Upper lobe of left lung (tissue), 4 donors: Measurements from ENCODE around the gene MITF.

Experiments
- CTCF ChIP-seq, 6 experiments: fragments of 450-650 bp in 4 of 6; fragments of 200-600 bp in 2 of 6; sonication (generic) in 2 of 6; IDR thresholded peaks; one replicate each; pipeline ENCODE4 v1.5.1; 2016 to 2019; ENCODE audit warnings: antibody characterized with exemption in 6 of 6
- POLR2A ChIP-seq, 4 donors: fragments of 450-650 bp; IDR thresholded peaks; one replicate each; pipeline ENCODE4 v1.5.1; 2016 to 2017; ENCODE audit warnings: antibody characterized with exemption in 4 of 4, mild to moderate bottlenecking in 2 of 4

- TF ChIP-seq CTCF (IDR thresholded peaks at IDR 0.05): no peak
- TF ChIP-seq POLR2A (IDR thresholded peaks at IDR 0.05): no peak
These were observed 19.6 kb upstream of the MITF start for GRCh38 chr3:69719587-69720122.
